GM19328 (cell line): ENCODE results near the gene SESN2.

Experiments
- ATAC-seq: cut with Tn5 transposase; IDR thresholded peaks from one replicate; pipeline ENCODE4 v1.9.1; 2021; ENCODE audit warnings: mild to moderate bottlenecking, moderate library complexity; ENCODE audit not compliant: unreplicated experiment

Gene SESN2

GRCh38 chr1:28249013-28249865, 10.1 kb upstream of the SESN2 start:
- ATAC-seq, result no peak

GRCh38 chr1:28249866-28250295, 9.4 kb upstream of the SESN2 start:
- no peak for ATAC-seq

GRCh38 chr1:28256197-28256827, 3.0 kb upstream of the SESN2 start:
- no peak for ATAC-seq

- ATAC-seq, result no peak
Measured at GRCh38 chr1:28257736-28258135, 1.6 kb upstream of the SESN2 start.

- ATAC-seq, result no peak
Measured at GRCh38 chr1:28258628-28259251, 578 bp upstream of the SESN2 start.

GRCh38 chr1:28259934-28260802, 850 bp downstream of the SESN2 start:
- ATAC-seq, result no peak

GRCh38 chr1:28260803-28261174, 1.5 kb downstream of the SESN2 start:
- no peak for ATAC-seq

GRCh38 chr1:28264897-28265296, 5.6 kb downstream of the SESN2 start:
- ATAC-seq, result no peak

- ATAC-seq, result no peak
Measured at GRCh38 chr1:28265577-28265976, 6.3 kb downstream of the SESN2 start.

GRCh38 chr1:28266920-28267322, 7.6 kb downstream of the SESN2 start:
- ATAC-seq, result no peak

GRCh38 chr1:28267633-28268032, 8.3 kb downstream of the SESN2 start:
- no peak for ATAC-seq

- ATAC-seq, result no peak
Measured at GRCh38 chr1:28269529-28269928, 10.2 kb downstream of the SESN2 start.

GRCh38 chr1:28272215-28272852, 13.0 kb downstream of the SESN2 start:
- ATAC-seq, result no peak

GRCh38 chr1:28273216-28273860, 14.0 kb downstream of the SESN2 start:
- ATAC-seq, result no peak

- ATAC-seq, result no peak
Measured at GRCh38 chr1:28278763-28279162, 19.4 kb downstream of the SESN2 start.

- no peak for ATAC-seq
Measured at GRCh38 chr1:28279721-28280120, 20.4 kb downstream of the SESN2 start.

- no peak for ATAC-seq
Measured at GRCh38 chr1:28280501-28280900, 21.2 kb downstream of the SESN2 start.

- no peak for ATAC-seq
Measured at GRCh38 chr1:28280977-28281381, 21.7 kb downstream of the SESN2 start.

- no peak for ATAC-seq
Measured at GRCh38 chr1:28281608-28282425, 22.5 kb downstream of the SESN2 start.
